ENCODE measurements around the gene PITPNB. TPM values are rescaled to one million over a fixed set of nuclear protein-coding genes. Genes with fewer than 3 reads are reported as not detected.

Gene PITPNB
- total RNA-seq, 1 experiment from 2014 or later: 82.6 TPM

DNA sequence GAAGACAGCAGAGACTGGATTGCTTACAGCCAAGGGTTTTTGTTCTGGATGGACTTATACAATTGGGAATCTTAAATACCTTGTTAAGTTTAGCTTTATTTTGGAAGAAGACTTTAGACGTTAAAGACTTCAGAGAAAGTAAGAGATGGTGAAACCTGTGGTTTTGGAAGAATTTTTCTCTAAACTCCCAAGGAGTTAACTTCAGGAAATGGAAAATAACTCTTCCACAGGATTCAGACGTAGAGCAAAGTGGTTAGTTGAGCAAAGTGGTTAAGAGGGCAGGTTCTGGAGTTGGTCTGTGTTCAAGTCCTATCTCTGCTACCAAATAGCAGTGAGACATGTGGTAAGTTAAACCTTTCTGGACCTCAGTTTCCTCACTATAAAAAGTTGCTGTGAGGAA, 12.8 kb downstream of the PITPNB start:
- CTCF ChIA-PET: no interaction called here
- ATAC-seq: no peak

More for the DNA sequence above, 12.8 kb downstream of the PITPNB start:
- H4K20me1 ChIP-seq (ENCODE audit: insufficient read depth): peaks cover 17% of the 10 kb centered on the region; the same call in 1 of the 2 replicates
- peaks cover 30 to 44% of the 10 kb centered on the region in 2 experiments for H3K36me3 ChIP-seq (ENCODE audit: control insufficient read depth in 1 of 2, insufficient read depth in 2 of 2, low read length in 2 of 2)
- H3K4me2 ChIP-seq (ENCODE audit: low read length): no peak overlapping the region
- POLR2A ChIA-PET: no interaction called here
- no peaks in the 10 kb centered on the region for H3K9me2 ChIP-seq (ENCODE audit: insufficient read depth)
- H3K27ac ChIP-seq (ENCODE audit: low read depth, low read length): no peak overlapping the region
- no peak for DNase-seq (ENCODE audit: low read depth, low spot score)
- no TSS peak for BruUV-seq (replicated peaks)
- H3K4me3 ChIP-seq (replicated peaks in 1 of 2; ENCODE audit: low read depth in 1 of 2, low read length in 2 of 2): no peak overlapping the region
- no peaks in the 10 kb centered on the region for H3K4me1 ChIP-seq (ENCODE audit: control insufficient read depth in 1 of 2, insufficient read depth in 2 of 2, low read length in 2 of 2)
- H2AFZ ChIP-seq (ENCODE audit: low read depth, low read length, poor library complexity, severe bottlenecking): no peak overlapping the region
- H3K9ac ChIP-seq (ENCODE audit: low read length): no peak overlapping the region
- RAD21 ChIA-PET (ENCODE audit: low non-redundant PET in 1 of 2, low total read pairs in 2 of 2, uncharacterized antibody in 2 of 2, unreplicated experiment in 2 of 2): no interaction called here
- intact Hi-C loops (cut with micrococcal nuclease): no loop called here
- peaks cover 100% of the 10 kb centered on the region for H3K79me2 ChIP-seq (ENCODE audit: insufficient read depth, low read length)
- no peak for TF ChIP-seq TCF7L2 (IDR thresholded peaks at IDR 0.05; ENCODE audit: borderline replicate concordance, extremely low read depth, insufficient read depth, insufficient read length)
- TF ChIP-seq ATF3 (IDR thresholded peaks at IDR 0.05): no peak
- no peak for TF ChIP-seq CBX3 (IDR thresholded peaks at IDR 0.05; ENCODE audit: low read depth)
- TF ChIP-seq MAX (IDR thresholded peaks at IDR 0.05): no peak
- TF ChIP-seq JUND (IDR thresholded peaks at IDR 0.05): no peak
- TF ChIP-seq, protein P1, sequence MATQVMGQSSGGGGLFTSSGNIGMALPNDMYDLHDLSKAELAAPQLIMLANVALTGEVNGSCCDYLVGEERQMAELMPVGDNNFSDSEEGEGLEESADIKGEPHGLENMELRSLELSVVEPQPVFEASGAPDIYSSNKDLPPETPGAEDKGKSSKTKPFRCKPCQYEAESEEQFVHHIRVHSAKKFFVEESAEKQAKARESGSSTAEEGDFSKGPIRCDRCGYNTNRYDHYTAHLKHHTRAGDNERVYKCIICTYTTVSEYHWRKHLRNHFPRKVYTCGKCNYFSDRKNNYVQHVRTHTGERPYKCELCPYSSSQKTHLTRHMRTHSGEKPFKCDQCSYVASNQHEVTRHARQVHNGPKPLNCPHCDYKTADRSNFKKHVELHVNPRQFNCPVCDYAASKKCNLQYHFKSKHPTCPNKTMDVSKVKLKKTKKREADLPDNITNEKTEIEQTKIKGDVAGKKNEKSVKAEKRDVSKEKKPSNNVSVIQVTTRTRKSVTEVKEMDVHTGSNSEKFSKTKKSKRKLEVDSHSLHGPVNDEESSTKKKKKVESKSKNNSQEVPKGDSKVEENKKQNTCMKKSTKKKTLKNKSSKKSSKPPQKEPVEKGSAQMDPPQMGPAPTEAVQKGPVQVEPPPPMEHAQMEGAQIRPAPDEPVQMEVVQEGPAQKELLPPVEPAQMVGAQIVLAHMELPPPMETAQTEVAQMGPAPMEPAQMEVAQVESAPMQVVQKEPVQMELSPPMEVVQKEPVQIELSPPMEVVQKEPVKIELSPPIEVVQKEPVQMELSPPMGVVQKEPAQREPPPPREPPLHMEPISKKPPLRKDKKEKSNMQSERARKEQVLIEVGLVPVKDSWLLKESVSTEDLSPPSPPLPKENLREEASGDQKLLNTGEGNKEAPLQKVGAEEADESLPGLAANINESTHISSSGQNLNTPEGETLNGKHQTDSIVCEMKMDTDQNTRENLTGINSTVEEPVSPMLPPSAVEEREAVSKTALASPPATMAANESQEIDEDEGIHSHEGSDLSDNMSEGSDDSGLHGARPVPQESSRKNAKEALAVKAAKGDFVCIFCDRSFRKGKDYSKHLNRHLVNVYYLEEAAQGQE (IDR thresholded peaks at IDR 0.05; ENCODE audit: low read depth): no peak
- TF ChIP-seq EZH2phosphoT487 (IDR thresholded peaks at IDR 0.05; ENCODE audit: borderline replicate concordance): no peak
- no peak for TF ChIP-seq SRF (IDR thresholded peaks at IDR 0.05; ENCODE audit: low read depth)
- no peak for TF ChIP-seq ZFX (IDR thresholded peaks at IDR 0.05)
- no peak for TF ChIP-seq CEBPB (IDR thresholded peaks at IDR 0.05; ENCODE audit: low read depth)
- no peak for TF ChIP-seq POLR2A (IDR thresholded peaks at IDR 0.05; ENCODE audit: borderline replicate concordance, extremely low read depth, insufficient read depth, insufficient read length)
- TF ChIP-seq FOSL1 (IDR thresholded peaks at IDR 0.05; ENCODE audit: low read depth): no peak
- no peaks in the 10 kb centered on the region for H3K9me3 ChIP-seq (ENCODE audit: control insufficient read depth in 1 of 2, insufficient read depth in 1 of 2, low read depth in 1 of 2, low read length in 2 of 2)
- no peaks in the 10 kb centered on the region for H3K27me3 ChIP-seq (ENCODE audit: insufficient read depth, low read length)

All from HCT116 (cell line).